Calu3 (cell line): Measurements from ENCODE around the gene P2RY13. TPM values are rescaled to one million over a fixed set of nuclear protein-coding genes. Genes with fewer than 3 reads are reported as not detected.
A peak's percentile ranks its signal among the peaks of the same experiment; 100 is the strongest.

ENCODE experiments used
- BruUV-seq: library from RNA; stranded (reverse); fragments of 400-500 nt; replicated peaks from 2 replicates; lab custom pipeline; 2021; lab: Mats Ljungman, UMichigan
- CTCF ChIA-PET: fragments of 300-600 bp; sonication (Branson Sonifier 250); formaldehyde crosslinking; loops from one replicate; lab custom pipeline; 2022; ENCODE audit warnings: antibody characterized with exemption; lab: Charles Lee
- DNase-seq: peaks from one replicate; pipeline ENCODE4 v3.0.0; 2022
- H3K27ac Mint-ChIP-seq: one replicate; pipeline ENCODE4 v1.8.0; 2022; ENCODE audit warnings: mixed read lengths; ENCODE audit not compliant: unreplicated experiment
- H3K27me3 Mint-ChIP-seq: one replicate; pipeline ENCODE4 v1.8.0; 2022; ENCODE audit warnings: mixed read lengths; ENCODE audit not compliant: unreplicated experiment
- H3K36me3 Mint-ChIP-seq: one replicate; pipeline ENCODE4 v1.8.0; 2022; ENCODE audit warnings: mild to moderate bottlenecking, moderate library complexity, mixed read lengths; ENCODE audit not compliant: insufficient read depth, unreplicated experiment
- H3K4me1 Mint-ChIP-seq: one replicate; pipeline ENCODE4 v1.8.0; 2022; ENCODE audit warnings: mild to moderate bottlenecking, low read depth, mixed read lengths; ENCODE audit not compliant: unreplicated experiment
- H3K4me3 Mint-ChIP-seq: one replicate; pipeline ENCODE4 v1.8.0; 2022; ENCODE audit warnings: mild to moderate bottlenecking, low read depth, moderate library complexity, mixed read lengths; ENCODE audit not compliant: unreplicated experiment
- H3K9me3 Mint-ChIP-seq: one replicate; pipeline ENCODE4 v1.8.0; 2022; ENCODE audit warnings: low read depth, mixed read lengths; ENCODE audit not compliant: unreplicated experiment
- intact Hi-C: fragments of 100-400 bp; cut with micrococcal nuclease; formaldehyde crosslinking; loops from one replicate; pipeline ENCODE4 v1.10.0; 2022; ENCODE audit not compliant: unreplicated experiment
- total RNA-seq: library from RNA; stranded (reverse); gene quantifications from 2 replicates; pipeline ENCODE4 v1.2.3, GENCODE V29; 2022
- TF ChIP-seq, protein P1 (sequence below): fragments of 200-600 bp; IDR thresholded peaks from one replicate; pipeline ENCODE4 v1.8.0; 2022; ENCODE audit warnings: antibody characterized with exemption; ENCODE audit not compliant: unreplicated experiment

Gene P2RY13
- total RNA-seq, 1 experiment from 2014 or later = not detected

DNA sequence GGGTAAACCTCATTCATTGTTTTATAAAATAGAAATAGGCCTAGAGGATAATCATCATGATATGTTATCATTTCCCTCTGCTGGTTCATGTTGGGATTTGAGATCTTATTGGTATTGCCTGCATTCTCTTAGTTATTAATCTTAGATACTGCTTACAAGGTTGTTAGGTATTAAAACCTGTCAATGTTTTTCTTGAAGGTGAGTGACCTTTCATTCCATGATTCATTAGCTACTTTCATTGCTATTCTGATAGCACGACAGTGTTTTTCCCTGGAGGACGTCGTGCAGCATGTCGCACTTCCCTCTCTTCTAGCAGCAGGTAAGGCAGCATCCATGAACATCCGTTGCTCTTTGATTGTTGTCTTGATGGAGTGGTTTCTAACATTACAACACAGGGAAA, 38.1 kb upstream of the P2RY13 start:
- H3K36me3 Mint-ChIP-seq = no peaks in the 10 kb centered on the region
- DNase-seq = peak; percentile 17
- no peaks in the 10 kb centered on the region for H3K27me3 Mint-ChIP-seq
- no TSS peak for BruUV-seq
- peaks cover 15% of the 10 kb centered on the region for H3K4me1 Mint-ChIP-seq
- CTCF ChIA-PET = interaction anchor here (0.6 to 1.7 kb wide), 4 partner anchors 9 to 141 kb away, joined by 3 to 4 read pairs (median 4); no protein-coding TSS in a partner anchor
- H3K4me3 Mint-ChIP-seq = peak overlapping the region; percentile 10
- H3K27ac Mint-ChIP-seq = peak overlapping the region; percentile 27
- intact Hi-C loops = loop anchor here (5.0 kb wide), 1 partner anchor 140 kb away; no protein-coding TSS in a partner anchor
- no peaks in the 10 kb centered on the region for H3K9me3 Mint-ChIP-seq
- TF ChIP-seq, protein P1, sequence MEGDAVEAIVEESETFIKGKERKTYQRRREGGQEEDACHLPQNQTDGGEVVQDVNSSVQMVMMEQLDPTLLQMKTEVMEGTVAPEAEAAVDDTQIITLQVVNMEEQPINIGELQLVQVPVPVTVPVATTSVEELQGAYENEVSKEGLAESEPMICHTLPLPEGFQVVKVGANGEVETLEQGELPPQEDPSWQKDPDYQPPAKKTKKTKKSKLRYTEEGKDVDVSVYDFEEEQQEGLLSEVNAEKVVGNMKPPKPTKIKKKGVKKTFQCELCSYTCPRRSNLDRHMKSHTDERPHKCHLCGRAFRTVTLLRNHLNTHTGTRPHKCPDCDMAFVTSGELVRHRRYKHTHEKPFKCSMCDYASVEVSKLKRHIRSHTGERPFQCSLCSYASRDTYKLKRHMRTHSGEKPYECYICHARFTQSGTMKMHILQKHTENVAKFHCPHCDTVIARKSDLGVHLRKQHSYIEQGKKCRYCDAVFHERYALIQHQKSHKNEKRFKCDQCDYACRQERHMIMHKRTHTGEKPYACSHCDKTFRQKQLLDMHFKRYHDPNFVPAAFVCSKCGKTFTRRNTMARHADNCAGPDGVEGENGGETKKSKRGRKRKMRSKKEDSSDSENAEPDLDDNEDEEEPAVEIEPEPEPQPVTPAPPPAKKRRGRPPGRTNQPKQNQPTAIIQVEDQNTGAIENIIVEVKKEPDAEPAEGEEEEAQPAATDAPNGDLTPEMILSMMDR = no peak

DNA sequence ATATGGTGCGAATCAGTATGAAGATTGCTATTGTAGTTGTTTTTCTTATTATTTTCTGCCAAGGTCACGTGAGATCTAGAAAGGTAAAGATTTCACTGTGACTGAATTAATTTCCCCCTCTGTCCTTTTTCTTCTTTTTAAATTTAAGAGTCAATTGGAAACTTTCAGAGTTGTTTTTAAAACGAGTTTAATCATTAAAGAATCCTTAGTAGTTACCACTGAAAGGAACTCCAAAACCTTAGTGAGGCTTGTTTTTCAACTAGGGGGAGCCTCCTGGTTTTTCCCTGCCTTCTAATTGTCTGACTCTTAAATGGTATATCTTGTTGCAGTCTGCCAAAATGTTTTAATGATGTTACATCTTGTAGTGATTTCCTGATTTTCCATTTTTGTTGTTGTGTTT, 37.6 kb upstream of the P2RY13 start:
- TF ChIP-seq, protein P1 = no peak
- H3K9me3 Mint-ChIP-seq = no peaks in the 10 kb centered on the region
- H3K27ac Mint-ChIP-seq = peak overlapping the region; percentile 27
- peak overlapping the region; percentile 10 for H3K4me3 Mint-ChIP-seq
- BruUV-seq = no TSS peak
- DNase-seq = no peak
- CTCF ChIA-PET = interaction anchor here (0.6 to 1.7 kb wide), 4 partner anchors 9 to 141 kb away, joined by 3 to 4 read pairs (median 4); no protein-coding TSS in a partner anchor
- H3K36me3 Mint-ChIP-seq = no peaks in the 10 kb centered on the region
- intact Hi-C loops = loop anchor here (5.0 kb wide), 1 partner anchor 140 kb away; no protein-coding TSS in a partner anchor
- peaks cover 15% of the 10 kb centered on the region for H3K4me1 Mint-ChIP-seq
- no peaks in the 10 kb centered on the region for H3K27me3 Mint-ChIP-seq

DNA sequence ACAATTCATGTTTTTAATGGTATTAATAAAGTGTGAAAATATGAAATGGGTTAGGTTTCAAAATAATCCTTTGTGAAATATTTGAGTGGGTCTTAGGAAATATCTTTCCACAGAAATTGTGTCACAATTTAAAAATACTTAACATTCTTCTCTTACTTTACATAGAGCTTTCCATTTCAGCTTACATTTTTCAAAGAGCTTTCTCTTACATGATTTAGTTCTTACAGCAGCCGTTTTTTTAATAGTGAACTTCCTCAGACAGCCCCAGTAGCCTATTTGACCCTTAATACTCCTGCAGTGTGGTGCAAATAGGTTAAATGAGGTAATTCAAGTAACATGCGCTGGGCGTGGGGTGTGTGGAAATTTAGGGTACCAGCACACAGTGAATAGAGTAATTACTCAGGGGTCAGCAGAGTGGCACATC, 33.4 kb upstream of the P2RY13 start:
- DNase-seq = no peak

DNA sequence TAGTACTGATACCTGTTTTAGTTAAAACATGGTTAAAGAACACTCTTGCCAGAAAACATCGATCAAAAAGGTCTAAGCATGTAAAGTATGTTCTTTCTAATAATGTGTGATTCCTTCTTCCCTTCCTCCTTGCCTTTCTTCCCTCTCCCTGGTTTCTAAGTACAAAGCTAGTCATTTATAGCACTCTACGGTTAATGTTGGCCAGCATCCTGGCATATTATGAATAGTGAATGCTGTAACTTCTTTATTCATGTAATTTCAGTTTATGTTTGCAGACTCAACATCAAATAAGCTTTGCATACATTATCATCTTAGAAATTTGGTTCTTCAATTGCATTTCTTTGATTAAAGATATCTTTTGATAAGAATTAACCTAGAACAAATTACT, 28.1 kb upstream of the P2RY13 start:
- Mint-ChIP-seq H3K9me3 (no peaks in the 10 kb centered on the region), H3K36me3 (no peaks in the 10 kb centered on the region), H3K4me1 (peaks cover 20% of the 10 kb centered on the region), H3K4me3 (no peak overlapping the region), H3K27me3 (no peaks in the 10 kb centered on the region), H3K27ac (no peak overlapping the region)
- intact Hi-C loops = no loop called here
- TF ChIP-seq, protein P1 = no peak
- CTCF ChIA-PET = interaction anchor here (0.5 to 1.2 kb wide), 4 partner anchors 10 to 150 kb away, joined by 3 to 8 read pairs (median 3); no protein-coding TSS in a partner anchor
- no TSS peak for BruUV-seq
- no peak for DNase-seq

More for the DNA sequence above, 33.4 kb upstream of the P2RY13 start:
- H3K27ac Mint-ChIP-seq = no peak overlapping the region
- no peaks in the 10 kb centered on the region for H3K9me3 Mint-ChIP-seq
- TF ChIP-seq, protein P1 = no peak
- peaks cover 20% of the 10 kb centered on the region for H3K4me1 Mint-ChIP-seq
- no peaks in the 10 kb centered on the region for H3K36me3 Mint-ChIP-seq
- no peaks in the 10 kb centered on the region for H3K27me3 Mint-ChIP-seq
- intact Hi-C loops = no loop called here
- CTCF ChIA-PET = no interaction called here
- BruUV-seq = no TSS peak
- no peak overlapping the region for H3K4me3 Mint-ChIP-seq
